Measurements from ENCODE around the gene TMEM121B. TPM values are rescaled to one million over a fixed set of nuclear protein-coding genes. Genes with fewer than 3 reads are reported as not detected.

The TMEM121B gene
- polyA plus RNA-seq, 3 donors = 1.4 to 3.2 (median 1.9) TPM

DNA sequence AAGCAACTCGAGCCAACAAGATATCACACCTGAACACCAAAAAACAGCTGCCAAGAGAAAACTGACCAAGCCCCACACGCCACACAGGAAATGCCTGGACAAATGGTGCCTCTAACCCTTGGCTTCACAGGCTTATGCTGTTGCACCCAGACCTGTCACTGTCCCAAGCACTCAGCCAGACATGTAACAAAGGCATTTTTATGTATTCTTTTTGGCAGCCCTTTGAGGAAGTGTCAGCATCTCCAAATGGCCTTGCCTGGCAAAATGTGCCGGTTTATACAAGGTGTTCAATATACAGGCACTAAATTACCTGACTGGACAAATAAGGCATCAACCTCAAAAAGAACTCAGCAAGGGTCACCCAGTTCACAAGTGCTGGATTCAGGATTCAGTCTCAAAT, 31.8 kb upstream of the TMEM121B start:
- Histone ChIP-seq H2AFZ (ENCODE audit: insufficient read depth, low read depth, low read length, poor library complexity, severe bottlenecking) (no peak overlapping the region), H3K4me1 (ENCODE audit: control insufficient read depth in 1 of 2, insufficient read depth in 2 of 2, low read length in 2 of 2) (peaks cover 42 to 50% of the 10 kb centered on the region in 2 donors), H3K9ac (ENCODE audit: insufficient read depth, low read length, poor library complexity, severe bottlenecking) (no peak overlapping the region), H4K20me1 (ENCODE audit: insufficient read depth, low read length) (peaks cover 74% of the 10 kb centered on the region), H3K79me2 (ENCODE audit: insufficient read depth, low read length) (peaks cover 100% of the 10 kb centered on the region), H3K27me3 (ENCODE audit: control insufficient read depth in 2 of 2, insufficient read depth in 2 of 2, low read length in 2 of 2) (no peaks in the 10 kb centered on the region), H3K27ac (ENCODE audit: low read depth in 1 of 2, low read length in 2 of 2) (peak overlapping the region in 1 of 2 donors; percentile 55), H3K36me3 (replicated peaks in 1 of 2; ENCODE audit: control insufficient read depth in 1 of 2, insufficient read depth in 2 of 2, low read length in 2 of 2) (peaks cover 19 to 40% of the 10 kb centered on the region in 2 donors), H3K4me2 (replicated peaks; ENCODE audit: extremely low read depth, low read length, poor library complexity, severe bottlenecking) (no peak overlapping the region), H3K9me3 (replicated peaks in 1 of 2; ENCODE audit: control insufficient read depth in 1 of 2, insufficient read depth in 1 of 2, low read length in 2 of 2) (no peaks in the 10 kb centered on the region), H3K4me3 (replicated peaks in 1 of 3; ENCODE audit: low read depth in 2 of 3, low read length in 3 of 3) (no peak overlapping the region)
- intact Hi-C loops (cut with micrococcal nuclease) = loop anchor here in 1 of 2 donors (10.0 kb wide), 2 partner anchors 62 to 328 kb away; partner anchors contain the start of genes ADA2 and XKR3
- DNase-seq = no peak
- peaks cover 19 to 30% of the 10 kb centered on the region in 2 donors for H3K36me3 Mint-ChIP-seq
- WGBS (ENCODE audit: insufficient coverage) = 79% methylated on average over 3 of the region's 3 CpGs
- TF ChIP-seq, protein P1, sequence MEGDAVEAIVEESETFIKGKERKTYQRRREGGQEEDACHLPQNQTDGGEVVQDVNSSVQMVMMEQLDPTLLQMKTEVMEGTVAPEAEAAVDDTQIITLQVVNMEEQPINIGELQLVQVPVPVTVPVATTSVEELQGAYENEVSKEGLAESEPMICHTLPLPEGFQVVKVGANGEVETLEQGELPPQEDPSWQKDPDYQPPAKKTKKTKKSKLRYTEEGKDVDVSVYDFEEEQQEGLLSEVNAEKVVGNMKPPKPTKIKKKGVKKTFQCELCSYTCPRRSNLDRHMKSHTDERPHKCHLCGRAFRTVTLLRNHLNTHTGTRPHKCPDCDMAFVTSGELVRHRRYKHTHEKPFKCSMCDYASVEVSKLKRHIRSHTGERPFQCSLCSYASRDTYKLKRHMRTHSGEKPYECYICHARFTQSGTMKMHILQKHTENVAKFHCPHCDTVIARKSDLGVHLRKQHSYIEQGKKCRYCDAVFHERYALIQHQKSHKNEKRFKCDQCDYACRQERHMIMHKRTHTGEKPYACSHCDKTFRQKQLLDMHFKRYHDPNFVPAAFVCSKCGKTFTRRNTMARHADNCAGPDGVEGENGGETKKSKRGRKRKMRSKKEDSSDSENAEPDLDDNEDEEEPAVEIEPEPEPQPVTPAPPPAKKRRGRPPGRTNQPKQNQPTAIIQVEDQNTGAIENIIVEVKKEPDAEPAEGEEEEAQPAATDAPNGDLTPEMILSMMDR (IDR thresholded peaks at IDR 0.05) = no peak
- H3K4me3 Mint-ChIP-seq = no peak overlapping the region
- no peaks in the 10 kb centered on the region for H3K9me3 Mint-ChIP-seq
- H3K4me1 Mint-ChIP-seq = peaks cover 65% of the 10 kb centered on the region
- peak overlapping the region in 5 of 7 donors; percentile 21 to 75 (median 37) for H3K27ac Mint-ChIP-seq
- peaks cover 0 to 2% (median 0%) of the 10 kb centered on the region in 3 donors for H3K27me3 Mint-ChIP-seq (ENCODE audit: low read depth in 3 of 3)

DNA sequence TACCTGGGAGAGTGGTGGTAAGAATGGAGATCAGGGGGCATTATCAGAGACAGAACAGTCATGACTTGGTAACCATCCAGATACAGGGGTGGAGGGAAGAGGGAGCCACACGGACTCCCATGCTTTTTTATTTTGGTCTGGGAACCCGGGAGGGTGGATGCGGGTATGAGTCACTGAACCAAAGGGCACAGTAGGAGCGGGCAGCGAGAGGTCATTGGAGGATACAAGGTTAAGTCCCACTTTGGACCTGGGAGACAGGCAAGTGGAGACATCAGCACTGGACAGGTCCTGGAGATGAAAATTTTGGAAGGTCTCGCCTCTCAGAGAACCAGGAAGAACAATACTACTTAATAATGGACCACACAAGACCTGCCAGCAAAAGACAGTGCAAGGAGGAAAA, 31.2 kb upstream of the TMEM121B start:
- H3K9me3 ChIP-seq (replicated peaks in 1 of 2; ENCODE audit: control insufficient read depth in 1 of 2, insufficient read depth in 1 of 2, low read length in 2 of 2) = no peaks in the 10 kb centered on the region
- Mint-ChIP-seq H3K36me3 (peaks cover 25 to 36% of the 10 kb centered on the region in 2 donors), H3K4me1 (peaks cover 59% of the 10 kb centered on the region), H3K9me3 (no peaks in the 10 kb centered on the region), H3K27me3 (ENCODE audit: low read depth in 3 of 3) (peaks cover 0 to 2% (median 0%) of the 10 kb centered on the region in 3 donors), H3K4me3 (no peak overlapping the region), H3K27ac (peak overlapping the region in 5 of 7 donors; percentile 13 to 63 (median 56))
- 65% methylated on average over 2 of the region's 6 CpGs for whole genome bisulfite sequencing (ENCODE audit: insufficient coverage)
- peaks cover 25 to 46% of the 10 kb centered on the region in 2 donors for H3K36me3 ChIP-seq (replicated peaks in 1 of 2; ENCODE audit: control insufficient read depth in 1 of 2, insufficient read depth in 2 of 2, low read length in 2 of 2)
- H3K27ac ChIP-seq (ENCODE audit: low read depth in 1 of 2, low read length in 2 of 2) = peak overlapping the region in 1 of 2 donors; percentile 55
- peaks cover 74% of the 10 kb centered on the region for H4K20me1 ChIP-seq (ENCODE audit: insufficient read depth, low read length)
- H3K4me1 ChIP-seq (ENCODE audit: control insufficient read depth in 1 of 2, insufficient read depth in 2 of 2, low read length in 2 of 2) = peaks cover 36 to 43% of the 10 kb centered on the region in 2 donors
- H3K79me2 ChIP-seq (ENCODE audit: insufficient read depth, low read length) = peaks cover 100% of the 10 kb centered on the region
- DNase-seq = no peak
- TF ChIP-seq, protein P1 (IDR thresholded peaks at IDR 0.05) = no peak
- H3K4me2 ChIP-seq (replicated peaks; ENCODE audit: extremely low read depth, low read length, poor library complexity, severe bottlenecking) = no peak overlapping the region
- no peak overlapping the region for H3K9ac ChIP-seq (ENCODE audit: insufficient read depth, low read length, poor library complexity, severe bottlenecking)
- no peak overlapping the region for H2AFZ ChIP-seq (ENCODE audit: insufficient read depth, low read depth, low read length, poor library complexity, severe bottlenecking)
- H3K4me3 ChIP-seq (replicated peaks in 1 of 3; ENCODE audit: low read depth in 2 of 3, low read length in 3 of 3) = no peak overlapping the region
- H3K27me3 ChIP-seq (ENCODE audit: control insufficient read depth in 2 of 2, insufficient read depth in 2 of 2, low read length in 2 of 2) = no peaks in the 10 kb centered on the region
- intact Hi-C loops (cut with micrococcal nuclease) = loop anchor here in 1 of 2 donors (10.0 kb wide), 2 partner anchors 62 to 328 kb away; partner anchors contain the start of genes ADA2 and XKR3

All from CD14-positive monocyte (primary cell).